8988T (cell line): ENCODE measurements around the gene OSBP2.

ENCODE experiments used
- DNase-seq: peaks from one replicate; pipeline ENCODE4 v3.0.0; 2011

The OSBP2 gene

DNA sequence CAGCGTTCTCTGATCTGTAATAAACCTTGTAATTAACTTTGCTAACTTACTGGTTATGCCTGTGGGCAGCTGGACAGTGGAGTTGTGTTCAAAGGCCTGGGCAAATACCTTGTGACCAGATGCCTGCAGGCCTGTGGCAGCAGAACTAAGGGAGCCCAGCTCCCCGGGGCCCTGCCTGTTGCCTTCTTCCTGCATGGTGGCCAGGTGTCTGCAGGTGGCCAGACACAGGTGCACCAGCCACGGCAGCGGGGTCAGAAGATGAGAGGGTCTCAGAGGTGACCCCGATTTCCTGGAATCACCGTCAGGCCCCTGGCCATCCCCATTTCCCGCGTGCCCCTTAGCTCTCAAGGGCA is 127.2 kb downstream of the OSBP2 start:
- no peak for DNase-seq

DNA sequence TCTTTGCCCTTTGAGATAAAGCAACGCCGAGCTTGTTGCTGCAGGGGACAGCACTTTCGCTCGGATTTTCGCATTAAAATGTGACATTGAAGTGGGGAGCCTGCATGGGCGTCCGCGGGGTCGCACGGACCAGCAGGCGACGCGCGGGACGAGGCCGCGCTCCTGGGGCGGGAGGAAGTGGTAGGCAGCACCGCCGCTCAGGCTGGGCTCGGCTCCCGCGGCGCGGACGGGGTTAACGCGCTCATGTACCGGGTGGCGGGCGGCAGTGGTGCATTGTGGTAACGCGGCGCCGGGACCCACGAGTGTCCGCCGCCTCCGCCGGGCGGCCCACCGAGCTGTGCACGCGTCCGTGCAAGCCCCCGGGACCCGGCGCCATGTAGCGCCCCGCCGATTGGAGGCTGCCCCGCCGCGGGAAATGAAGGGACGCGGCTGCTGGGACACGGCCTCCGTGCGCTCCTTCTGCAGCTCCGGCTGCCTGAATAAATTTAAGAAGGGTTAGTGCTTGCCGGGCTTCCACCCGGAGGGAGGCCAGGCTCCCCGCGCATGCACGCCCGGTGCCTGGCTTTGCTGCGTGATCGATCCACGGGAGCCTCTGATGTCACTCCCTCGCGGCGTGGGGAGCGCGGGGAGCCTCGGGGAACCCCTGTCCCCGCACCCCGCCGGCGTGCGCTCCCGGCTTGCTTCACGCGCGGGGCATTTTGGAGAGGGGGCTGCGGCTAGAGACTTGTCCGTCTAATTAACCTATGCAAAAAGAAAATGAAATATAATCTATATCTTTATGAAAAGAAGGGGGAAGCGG is 127.7 kb downstream of the OSBP2 start:
- DNase-seq: no peak

DNA sequence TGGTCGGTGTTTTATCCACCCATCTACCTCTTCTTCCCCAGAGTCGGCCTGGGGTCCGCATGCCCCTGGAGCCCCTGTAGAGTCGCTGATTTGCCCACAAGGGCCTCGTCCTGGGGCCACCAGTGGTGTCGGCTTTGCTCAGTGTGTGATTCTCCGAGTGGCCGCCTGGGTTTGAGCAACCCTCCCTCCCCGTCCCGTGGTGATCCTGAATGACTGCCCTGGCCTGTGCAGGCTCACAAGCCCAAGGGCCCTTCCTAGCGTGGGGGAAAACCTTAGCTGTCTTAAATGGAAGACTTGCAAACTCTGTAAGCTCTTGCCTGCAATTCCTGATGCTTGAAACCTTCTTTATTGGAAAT is 128.3 kb downstream of the OSBP2 start:
- no peak for DNase-seq

DNA sequence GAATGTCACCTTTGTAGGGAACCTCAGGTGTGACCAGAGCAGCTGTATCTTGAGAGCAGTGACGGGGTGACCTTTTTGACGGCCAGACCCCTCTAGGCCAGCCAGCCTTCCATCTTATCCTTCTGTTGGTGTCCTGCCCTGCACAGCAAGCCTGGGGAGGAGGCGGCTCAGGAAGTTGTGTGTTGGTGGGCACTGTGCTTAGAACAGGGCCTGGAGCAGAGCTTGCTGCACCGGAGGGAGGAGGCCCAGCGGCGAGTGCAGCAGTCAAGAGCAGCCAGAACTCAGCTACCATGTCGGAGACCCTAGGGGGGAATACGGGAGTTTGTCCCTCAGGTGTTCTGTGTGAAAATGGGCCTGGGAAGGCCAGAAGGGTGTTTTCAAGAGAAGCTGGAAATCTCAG is 129.4 kb downstream of the OSBP2 start:
- no peak for DNase-seq

DNA sequence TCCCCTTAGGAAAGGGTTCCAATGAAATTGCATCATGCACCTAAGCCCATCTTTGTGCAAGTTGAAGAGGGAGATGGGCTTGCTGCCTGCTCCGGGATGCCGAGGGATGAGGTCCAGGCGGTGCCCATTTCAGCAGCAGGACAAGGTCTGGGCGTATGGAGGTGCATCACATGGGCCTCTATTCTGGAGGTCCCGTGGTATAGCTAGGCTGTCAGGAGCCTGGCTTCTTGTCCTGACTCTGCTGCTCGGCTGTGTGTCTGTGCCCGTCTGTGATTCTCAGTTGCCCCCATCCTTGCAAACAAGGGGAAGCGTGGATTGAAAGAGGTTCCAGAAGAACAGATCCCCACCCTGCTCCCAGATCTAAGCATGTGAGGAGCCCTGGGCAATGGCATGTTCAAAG is 130.0 kb downstream of the OSBP2 start:
- DNase-seq: no peak

DNA sequence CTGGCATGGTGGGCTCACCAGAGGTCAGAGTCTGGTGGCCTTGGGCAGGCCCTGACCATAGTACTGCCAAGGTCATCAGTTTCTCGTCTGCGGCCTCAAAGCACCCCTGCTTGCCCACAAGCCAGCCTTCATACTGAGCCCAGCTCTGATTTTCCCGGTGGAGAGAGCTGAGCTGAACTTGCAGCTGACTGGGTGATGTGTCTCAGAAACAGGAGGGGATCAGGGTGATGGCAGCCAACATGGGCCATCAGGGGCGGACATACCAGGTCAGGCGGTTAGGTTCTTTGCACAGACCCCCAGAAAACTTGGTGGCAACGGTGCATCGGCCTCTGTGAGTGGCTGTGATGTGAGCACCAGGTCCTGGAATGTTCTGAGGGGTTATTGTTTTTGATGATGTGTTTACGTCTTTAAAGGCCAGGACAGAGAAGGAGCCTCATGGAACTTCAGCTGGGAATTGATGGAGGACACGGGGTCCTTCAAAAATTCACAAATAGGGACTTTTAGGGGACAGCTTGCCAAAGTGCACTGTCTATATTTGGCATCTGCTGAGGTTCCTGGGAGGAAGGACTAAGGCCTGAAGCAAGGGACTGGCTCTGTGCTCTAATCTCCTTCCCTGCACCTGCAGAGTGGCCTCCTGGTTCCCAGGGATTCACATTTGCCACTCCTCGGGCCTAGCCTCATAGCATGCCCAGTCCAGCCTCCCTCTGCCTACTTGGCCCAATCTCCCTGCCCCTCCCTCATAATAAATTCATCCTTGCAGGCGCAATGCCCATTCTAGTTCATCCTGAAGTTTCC is 131.2 kb downstream of the OSBP2 start:
- no peak for DNase-seq

DNA sequence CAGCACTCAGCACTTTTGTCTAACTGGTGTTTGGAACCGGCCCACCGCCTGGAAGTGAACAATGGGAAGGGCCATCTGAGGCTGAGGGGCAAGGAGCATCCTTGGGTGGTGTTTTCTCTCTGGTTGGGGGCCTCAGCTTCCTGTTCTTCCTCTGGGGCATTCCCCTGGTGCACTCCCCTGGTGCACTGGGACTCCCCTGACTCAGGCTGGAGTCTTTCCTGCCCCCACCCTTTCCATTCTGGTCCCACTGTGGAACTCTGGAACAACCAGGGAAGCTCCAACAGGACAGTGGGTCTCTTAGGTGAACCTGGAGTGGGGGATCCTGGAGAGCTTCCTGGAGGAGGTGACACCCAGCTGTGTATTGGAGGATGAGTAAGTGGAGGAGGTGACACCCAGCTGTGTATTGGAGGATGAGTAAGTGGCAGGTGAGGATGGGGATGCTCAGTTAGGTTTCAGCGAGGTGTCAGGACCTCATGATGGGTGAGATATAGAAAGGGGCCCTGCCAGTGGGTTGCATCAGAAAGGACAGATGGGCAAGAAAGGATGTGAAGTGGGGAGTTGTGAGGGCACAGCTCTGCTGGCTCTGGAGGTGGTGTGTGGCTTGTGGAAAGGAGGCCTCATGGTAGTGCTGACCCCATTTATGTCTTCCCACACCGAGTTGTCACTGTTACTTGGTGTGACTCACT is 132.1 kb downstream of the OSBP2 start:
- no peak for DNase-seq

DNA sequence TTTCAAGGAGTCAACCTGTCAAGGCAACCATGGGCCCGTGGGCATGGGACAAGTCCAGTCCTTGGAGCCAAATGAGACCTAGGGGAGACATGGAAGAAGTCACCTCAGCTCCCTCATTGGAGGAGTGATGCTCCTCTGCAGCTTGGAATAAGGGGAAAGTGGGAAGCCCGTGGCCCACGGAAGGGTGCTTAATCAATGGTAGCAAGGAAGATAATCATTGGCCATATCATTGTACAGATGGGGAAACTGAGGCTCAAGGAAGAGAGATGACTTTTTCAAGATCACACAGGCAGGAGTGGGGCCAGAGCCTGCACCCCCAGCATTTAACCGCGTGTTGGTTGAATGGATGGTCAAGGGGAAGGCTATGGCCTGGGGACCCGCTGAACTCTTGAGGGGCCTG is 133.0 kb downstream of the OSBP2 start:
- no peak for DNase-seq

DNA sequence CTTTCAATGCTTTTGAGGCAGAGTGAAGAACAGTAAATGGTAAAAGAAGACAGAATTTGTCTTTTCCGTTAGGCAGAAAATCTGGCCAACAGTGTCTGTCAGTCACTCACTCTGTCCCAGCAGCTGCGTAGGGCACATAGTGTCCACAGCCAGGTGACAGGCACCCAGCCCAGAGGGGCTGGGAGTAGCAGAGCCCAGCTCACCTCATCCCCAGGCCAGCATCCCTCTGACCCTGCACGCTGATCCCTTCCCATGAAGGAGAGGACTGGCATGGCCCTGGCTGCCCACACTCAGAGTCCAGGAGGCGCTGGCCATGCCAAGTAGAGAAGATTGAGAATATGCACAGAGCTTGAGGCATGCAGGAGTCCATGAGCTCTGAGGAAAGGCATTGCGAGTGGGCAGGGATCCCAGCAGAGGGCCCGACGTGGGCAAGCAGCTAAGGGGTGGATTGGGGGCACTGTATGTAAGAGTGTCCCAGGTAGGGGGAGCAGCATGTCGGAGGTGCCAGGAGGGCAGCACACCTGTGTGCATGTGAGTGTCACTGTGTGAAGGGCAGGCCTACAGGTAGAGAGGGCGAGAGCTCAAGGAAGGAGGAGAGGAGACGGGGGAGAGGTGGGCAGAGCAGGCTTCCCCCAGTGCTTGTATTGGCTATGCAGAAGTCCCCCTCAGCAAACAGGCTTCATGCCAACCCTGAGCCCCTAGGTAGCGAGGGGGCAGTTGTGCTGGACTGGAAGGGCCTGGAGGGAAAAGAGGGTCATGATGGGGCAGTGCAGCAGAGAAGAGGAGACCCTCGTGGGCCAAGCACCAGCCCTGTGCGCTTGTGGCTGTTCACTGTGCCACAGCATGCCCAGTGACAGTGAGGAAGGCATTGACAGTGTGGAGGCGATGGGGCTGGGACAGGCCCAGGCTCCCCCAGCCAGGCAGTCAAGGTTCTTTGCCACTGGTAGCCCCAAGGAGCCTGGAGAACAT is 133.8 kb downstream of the OSBP2 start:
- DNase-seq: no peak

DNA sequence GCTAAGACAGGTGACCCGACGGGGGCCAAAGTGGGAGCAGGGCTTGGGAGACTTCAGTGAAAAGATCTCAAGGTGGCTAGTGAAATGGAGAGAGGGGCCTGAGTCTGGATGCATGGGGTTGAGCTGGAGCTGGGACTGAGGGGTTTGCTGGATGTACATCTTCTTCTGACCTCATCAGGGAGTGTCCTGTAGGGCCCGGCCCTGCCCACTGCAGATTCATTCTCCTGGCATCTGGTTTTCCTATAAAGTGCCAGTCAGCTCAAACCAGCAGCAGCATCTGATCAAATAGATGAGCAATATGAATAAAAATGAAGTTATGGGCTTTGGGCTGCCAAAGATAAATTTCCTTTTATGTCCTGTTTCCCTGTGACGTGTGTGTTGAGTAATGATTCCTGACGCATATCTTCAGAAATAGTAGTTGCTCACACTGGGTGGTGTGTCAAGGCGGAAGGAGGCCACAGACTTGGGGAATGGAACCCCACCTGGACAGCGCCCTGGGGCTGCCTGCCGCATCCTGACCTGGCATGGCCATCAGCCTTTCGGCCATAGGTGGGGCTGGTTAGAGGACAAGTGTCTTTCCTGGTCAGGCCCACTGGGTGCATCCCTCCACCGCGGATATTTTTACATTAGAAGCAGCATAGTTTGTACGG is 135.4 kb downstream of the OSBP2 start:
- DNase-seq: peak; percentile 60

DNA sequence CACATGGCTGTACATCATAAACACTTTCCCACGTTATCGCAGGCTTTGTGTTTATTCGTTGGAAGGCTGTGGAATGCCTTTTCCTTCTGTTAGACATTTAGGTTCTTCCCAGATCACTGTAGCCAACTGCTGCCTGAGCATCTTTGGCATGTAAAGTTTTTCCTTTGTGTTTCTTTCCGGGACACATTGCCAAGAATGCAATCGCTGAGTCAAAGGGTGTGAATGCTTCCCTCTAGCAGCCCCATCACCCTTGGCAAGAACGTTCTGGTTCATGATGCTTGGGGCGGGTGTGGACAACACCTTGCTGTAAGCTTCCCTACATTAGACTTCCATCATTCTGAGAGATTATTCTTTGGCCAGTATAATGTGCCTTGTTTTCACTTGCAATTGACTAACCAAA is 136.2 kb downstream of the OSBP2 start:
- no peak for DNase-seq

DNA sequence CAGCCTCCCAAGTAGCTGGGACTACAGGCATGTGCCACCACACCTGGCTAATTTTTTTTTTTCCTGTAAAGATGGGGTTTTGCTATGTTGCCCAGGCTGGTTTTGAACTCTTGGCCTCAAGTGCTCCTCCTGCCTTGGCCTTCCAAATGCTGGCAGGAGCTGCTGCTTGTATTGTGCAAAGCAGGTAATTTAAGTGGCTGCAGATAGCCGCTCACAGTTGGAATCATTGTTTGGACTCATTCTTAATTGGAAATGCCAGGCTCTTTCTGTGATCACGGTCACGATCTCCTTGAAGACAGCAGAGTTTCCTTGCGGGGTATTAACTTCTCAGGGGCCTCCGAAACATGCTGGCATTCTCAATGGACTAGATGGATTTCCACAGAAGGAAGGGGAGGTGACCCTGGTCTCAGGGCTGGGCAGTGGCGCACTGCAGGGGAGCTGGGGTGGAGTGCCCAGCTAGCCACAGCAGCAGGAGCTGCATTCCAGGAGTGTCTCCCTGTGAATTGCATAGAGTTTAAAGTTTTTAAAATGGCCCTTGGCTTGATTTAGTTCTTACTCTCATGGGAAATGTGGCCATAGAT is 137.8 kb downstream of the OSBP2 start:
- DNase-seq: no peak

DNA sequence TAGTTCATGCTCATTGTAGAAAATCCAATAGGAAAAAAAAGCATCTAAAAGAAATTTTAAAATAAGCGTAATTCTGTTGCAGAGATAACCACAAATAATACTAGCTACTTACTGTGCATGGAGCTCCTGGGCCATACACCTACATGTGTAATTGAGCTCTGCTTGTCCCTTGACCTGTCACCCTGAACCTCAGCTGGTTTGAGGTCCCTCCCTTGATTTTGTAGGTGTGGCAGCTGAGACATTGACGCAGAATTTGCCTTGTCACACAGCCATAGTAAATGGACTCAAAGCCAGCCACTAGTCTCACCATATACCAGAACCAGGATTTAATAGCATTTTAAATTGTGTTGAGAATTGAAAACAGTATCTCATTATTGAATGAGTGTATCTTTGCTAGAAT is 138.6 kb downstream of the OSBP2 start:
- DNase-seq: no peak

DNA sequence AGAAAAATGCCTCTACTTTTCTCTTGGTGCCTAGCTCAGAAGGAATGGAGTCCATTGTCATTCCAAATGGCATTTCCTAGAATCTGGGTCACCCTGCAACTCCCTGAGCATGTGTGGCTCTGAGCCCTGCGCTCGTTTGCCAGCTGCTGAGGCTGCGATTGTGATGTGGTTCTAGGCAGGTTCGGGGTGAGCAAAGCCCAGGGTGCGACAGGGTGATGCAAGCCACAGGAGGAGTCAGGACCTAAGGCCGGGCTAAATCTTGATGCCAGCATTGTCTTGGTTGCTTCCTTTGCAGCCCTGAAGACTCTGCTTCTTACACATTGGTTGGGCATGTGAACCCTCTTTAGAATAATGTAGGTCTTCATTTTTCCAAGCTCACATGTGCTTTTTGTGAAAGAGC is 142.9 kb downstream of the OSBP2 start:
- DNase-seq: no peak

DNA sequence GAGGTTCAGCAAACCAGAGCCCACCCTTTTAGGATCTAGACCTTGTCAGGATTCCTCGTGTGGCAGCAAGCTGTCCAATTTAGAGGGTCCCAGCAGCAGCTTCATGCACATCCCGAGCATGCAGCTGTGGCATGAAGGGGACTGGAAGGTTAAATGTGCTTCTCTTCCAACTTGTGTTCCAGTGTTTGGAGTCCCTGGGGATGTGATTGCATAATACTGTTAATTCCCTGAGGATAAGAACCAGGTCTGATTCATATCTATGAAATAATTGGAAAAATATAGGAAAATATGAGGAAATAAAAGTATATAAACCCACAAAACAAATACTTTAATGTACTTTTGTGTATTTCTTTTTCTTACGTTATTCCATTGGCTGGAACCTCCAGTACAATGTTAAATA is 143.4 kb downstream of the OSBP2 start:
- DNase-seq: no peak

DNA sequence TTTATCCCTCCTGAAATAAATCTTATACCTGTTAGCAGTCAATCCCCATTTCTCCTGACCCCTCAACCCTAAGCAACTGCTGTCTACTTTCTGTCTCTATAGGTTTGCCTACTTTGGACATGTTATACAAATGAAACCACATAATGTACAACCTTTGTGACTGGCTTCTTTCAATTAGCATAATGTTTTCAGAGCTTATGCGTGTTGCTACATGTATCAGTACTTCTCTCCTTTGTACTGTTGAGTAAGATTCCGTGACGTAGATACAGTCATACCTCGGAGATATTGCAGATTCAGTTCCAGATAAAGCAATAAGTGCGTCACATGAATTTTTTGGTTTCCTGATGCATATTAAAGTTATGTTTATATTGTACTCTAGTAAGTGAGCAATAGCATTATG is 146.6 kb downstream of the OSBP2 start:
- DNase-seq: no peak

DNA sequence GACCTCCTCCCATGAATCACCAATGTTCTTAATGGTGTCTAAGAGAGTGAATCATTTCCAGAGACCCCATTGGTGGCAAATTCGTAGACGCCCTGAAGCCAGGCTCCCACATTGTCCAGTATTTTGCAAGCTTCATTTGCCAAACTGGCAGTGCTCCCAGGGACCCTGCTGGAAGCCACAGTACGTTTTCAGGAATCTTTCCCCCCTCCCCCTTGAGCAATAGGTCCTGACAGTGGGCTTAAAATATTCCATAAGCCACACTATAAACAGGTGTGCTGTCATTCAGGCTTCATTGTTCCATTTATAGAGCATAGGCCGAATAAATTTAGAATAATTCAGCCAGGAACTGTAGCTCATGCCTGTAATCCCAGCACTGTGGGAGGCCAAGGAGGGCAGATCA is 148.6 kb downstream of the OSBP2 start:
- no peak for DNase-seq

DNA sequence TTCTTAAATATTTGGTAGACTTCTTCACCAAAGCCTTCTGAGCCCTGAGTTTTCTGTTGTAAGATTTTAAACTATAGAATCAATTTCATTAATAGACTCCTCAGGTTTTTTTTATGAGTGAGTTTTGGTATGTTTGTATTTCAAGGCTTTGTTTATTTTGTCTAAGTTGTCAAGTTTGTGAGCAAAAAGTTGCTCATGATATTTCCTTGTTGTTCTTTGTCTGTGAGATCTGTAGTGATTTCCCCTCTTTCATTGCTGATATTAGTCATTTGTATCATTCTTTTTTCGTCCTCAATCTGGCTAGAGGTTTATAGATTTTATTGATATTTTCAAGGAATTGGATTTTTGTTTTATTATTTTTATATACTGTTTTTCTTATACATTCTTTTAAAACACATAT is 152.9 kb downstream of the OSBP2 start:
- DNase-seq: no peak

DNA sequence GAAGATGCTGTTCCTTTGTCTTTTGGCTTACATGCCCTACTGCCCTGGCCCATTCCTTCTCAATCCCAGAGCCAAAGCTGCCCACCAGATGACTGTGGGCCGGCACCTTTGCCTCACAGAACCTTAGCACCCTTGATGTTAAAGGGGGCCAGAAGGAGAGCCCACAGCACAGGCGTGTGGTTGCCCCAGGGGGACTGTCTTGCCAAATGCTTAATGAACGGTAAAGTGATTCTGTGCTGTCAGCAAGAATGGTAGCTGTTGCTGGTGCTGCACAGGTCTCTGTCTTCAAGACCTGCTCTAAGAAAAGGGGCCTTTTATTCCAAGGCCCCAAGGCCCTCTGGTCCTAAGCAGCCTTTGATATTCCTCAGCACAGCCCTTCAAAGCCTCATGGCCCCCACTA is 160.6 kb downstream of the OSBP2 start:
- DNase-seq: no peak

DNA sequence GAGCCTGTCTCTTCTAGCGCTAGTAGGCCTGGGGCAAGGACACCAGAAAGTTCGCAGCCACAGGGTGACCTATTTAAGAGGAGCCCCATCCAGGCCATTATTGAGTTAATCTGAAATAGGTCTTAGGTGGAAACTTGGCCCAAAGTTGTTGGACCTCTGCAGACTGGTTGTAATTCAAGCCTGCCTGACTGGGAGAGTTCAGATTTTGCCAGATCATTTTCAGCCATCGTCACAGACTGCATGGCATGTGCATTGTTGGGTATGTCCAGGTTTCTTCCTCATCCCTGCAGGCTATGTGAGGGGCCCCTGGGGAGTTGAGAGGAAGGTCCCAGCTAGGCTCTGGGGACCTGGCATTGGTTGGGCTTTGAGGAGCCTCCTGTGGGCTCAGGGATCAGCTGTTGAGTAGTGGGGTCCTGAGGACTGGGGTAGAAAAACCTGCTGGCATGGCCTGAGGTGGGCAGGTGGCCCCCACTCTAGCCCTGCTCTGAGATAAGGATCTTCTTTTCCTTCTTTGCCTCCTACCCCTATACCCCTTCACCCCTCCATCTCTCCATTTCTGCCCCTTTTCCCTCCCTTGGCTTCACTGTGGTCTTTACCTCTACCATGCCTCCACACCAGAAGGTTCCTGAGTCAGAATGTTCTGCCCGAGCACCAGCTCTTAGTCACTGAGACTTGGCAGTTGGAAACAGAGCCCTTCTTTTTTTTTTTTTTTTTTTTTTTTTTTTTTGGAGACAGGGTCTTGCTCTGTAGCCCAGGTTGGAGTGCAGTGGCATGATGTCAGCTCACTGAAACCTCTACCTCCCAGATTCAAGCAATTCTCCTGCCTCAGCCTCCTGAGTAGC is 161.2 kb downstream of the OSBP2 start:
- no peak for DNase-seq
